GM19438 (cell line): ENCODE results near the gene MAP3K3.

Experiments used
- ATAC-seq: cut with Tn5 transposase; IDR thresholded peaks from one replicate; pipeline ENCODE4 v1.9.1; 2021; ENCODE audit warnings: low read depth; ENCODE audit not compliant: unreplicated experiment

Gene MAP3K3

DNA sequence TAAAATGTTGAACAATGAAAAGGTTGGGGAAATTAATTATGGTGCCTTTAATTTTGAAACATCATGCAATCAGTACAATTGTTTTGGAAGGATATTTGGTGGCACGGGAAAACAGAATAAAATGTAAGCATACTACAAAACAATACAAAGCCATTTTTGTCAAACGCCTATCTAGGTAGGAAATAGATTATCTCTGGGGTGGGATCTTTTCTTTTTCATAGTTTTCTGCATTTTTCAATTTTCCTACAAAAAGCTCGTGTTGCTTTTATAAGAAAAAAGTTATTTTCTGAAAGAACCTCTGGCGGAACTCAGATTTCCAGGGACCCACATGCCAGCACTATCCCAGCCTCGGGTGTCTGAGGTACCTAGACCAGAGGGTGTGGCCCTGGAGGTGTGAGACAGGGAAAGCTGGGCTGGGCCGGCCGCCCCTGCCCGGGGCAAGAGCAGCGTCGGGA, 961 bp upstream of the MAP3K3 start:
- ATAC-seq = no peak

DNA sequence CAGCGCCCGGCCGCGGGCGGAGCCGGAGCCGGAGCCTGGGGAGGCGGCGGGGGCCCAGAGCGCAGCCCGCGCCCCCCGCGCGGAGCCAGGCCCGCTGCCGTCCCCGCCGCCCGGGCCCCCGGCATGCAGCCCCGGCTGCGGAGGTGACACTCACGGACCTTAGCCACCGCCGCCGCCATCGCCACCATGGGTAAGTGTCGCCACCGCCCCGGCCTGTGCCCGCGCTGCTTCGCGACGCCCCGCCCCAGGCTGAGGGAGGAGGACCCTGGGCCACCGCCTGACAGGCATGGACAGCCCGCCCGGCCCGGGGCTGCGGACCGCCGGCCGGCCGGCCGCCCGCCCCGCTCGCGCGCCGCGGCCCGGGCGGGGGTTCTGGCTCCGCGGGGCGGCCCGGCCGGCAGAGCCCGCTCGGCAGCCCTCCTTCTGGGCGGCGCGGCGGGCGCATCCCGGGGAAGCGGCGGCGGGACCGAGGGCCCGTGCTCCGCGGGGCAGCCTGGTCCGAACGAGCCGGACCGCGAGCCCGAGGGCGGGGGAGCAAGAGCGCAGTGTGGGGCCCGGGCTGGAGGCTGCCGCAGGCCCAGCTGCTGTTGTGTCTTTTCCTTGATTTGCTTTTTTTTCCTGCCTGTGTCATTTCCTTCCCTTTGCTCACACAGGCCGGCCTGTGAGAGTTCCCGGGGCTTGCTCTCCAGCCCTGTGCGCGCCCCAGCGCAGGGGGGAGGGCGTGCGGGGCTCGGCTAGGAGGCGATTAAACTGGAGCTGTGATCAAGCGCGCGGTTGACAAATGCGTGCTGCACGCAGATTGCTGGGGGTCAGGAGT, 565 bp downstream of the MAP3K3 start:
- peak; percentile 14 for ATAC-seq

DNA sequence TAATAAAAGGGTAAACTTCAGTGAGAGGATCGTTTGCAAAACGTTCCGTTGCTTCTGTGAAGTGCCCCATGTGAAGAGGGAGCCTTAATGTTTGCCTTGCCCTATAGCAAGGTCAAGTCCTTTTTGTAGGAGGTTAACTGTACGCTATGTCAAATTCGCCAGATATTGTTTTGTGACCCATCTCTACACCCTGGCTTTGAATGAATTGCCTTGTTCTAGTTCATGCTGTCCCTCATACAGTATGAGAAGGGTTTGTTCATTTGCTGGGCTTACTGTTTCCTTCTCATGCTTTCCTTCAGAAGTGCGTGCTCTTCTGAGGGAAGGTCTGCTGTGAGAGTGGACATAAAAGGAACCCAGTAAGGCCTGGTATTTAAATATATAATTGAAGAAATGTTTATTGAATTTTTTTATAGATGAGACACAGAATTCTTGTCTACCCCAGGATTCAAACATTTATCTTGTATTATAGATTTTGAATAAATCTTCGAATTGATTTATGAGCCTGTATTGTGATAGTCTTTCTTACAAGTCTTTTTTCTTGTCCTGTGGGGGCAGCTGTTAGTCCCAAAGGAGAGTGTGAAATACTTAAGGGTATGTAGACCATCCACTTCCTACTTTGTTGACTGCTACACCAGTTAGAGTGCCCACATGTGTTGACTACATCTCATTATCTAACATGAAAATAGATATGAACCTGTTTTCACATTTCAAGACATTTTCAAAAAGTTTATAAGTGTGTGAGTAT, 1.7 kb downstream of the MAP3K3 start:
- no peak for ATAC-seq

DNA sequence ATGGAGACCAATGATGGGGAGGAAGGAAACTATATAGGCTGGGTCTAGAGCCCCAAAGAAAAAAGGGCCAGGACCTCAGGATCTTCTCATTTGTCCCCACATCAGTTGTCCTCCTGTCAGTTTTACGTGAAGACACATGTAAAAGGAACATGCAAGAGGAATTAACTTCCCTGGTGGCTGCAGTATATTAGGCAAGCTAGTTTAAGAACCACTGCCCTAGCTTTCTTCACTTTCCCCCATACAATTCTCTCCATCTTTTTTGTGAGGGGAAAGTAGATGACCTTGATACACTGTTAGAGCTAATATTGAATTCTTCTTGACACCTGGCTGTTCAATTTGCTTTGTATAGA, 2.3 kb downstream of the MAP3K3 start:
- ATAC-seq = no peak

DNA sequence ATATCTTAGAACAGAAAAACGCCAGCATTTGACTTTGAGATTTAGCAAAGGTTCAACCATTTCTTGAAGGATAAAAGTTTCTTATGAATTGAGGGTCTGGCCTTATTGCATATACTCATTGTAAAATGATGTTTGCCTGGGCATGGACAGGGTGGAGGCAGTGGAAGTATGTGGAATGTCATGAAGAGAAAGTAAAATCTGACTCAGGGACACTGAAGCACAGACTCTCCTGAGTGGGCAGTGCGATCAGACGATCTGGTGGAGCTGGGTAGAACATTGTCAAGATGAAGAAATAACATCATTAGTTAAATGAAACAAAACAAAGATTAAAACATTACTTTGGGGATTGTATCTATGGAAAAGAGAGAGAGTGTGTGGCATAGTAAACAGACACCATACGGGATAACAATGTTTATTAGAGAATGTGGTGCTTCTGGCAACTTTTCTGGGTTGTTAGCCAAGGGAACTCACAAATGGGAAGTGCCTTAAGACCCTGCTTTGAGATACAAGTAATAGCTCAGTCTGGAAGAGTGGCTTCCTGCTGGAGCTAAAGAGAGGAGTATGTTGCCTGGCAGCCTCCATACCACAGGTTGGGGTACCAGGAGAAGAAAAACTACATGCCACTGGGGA, 4.4 kb downstream of the MAP3K3 start:
- ATAC-seq = no peak

DNA sequence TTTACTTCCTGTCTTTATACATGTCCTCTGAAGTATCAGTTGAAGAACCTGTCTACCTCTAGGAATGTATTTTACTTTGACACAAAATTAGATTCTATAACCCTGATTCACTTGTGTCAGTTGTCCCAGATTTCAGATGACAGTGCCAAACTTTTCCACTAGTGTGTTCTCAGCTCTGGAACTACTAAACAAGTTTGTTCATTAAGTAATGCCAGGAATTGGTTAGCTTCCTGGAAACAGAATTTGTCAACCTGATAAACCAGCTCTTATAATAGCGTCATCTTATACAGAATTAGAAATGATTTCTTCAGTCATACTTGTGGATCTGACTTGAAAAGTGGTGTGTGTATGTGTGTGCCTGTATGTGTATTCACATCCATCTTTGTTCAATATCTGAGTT, 7.4 kb downstream of the MAP3K3 start:
- ATAC-seq = no peak

DNA sequence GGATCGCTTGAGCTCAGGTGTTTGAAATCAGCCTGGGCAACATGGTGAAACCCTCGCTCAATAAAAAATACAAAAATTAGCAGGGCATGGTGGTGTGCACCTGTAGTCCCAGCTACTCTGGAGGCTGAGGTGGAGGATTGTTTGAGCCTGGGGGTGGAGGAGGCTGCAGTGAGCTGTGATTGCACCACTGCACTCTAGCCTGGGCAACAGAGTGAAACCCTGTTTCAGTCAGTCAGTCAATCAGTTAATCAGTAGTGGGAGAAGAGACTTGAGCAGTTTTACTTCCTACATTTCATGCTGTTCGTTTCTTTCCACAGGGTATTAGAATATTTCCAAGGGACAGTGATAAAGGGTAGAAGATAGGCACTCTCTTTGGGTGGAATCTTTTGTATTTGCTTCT, 8.8 kb downstream of the MAP3K3 start:
- ATAC-seq = no peak

DNA sequence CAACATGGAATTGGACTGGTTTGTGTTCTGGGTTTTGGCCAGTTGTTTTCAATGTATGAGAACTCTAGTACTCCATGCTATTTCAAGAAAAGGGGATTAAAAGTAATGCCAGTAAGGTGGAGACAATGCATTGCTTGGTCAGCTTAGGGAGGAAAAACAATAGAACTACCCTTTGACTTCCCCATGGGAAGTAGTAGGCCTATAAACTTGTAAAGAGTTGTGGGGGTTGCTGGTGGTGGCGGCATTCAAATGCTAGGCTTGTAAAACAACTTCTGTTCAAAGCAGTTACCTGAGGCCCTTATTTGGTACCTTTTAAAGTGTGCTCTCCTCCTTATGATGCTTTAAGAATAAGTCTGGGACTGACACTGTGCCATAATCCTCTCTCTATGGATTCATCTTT, 9.4 kb downstream of the MAP3K3 start:
- ATAC-seq = no peak

DNA sequence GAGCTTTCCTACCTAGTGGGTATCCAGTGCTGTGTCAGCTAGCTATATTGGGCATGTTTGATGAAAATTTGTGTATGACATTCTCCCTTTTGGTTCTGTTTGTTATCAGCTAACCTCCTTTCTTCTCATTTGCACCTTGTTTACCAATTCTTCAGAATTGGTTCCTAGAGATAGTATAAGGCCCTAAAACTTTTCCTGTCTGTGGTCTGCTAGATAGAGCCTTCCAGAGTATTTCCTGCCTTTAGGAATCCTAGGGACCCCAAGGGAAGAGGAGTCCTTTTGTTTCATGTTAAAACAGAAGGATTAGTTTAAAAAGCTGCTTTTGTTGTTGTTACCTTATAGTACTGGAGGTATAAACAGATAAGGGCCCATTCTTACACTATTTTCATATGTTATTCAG, 11.5 kb downstream of the MAP3K3 start:
- no peak for ATAC-seq

DNA sequence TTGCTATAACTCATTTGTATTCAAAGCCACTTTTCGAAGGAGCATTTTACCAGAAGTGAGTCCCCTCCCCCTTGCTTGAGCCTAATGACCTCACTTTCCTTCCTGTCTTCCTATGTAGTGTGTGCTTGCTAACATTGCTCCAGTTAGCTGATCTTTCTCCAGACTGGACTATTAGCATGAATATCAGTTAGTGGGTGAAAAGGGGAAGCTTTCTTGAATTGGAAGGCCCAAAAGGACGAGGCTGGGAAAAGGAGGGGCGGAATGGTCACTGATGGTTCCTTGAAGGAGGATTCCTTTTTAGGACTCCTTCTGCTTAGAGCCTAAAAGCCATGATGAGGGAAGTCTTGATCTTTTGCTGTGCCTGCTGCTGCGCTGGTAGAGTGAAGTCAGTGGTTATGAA, 11.9 kb downstream of the MAP3K3 start:
- ATAC-seq = no peak

DNA sequence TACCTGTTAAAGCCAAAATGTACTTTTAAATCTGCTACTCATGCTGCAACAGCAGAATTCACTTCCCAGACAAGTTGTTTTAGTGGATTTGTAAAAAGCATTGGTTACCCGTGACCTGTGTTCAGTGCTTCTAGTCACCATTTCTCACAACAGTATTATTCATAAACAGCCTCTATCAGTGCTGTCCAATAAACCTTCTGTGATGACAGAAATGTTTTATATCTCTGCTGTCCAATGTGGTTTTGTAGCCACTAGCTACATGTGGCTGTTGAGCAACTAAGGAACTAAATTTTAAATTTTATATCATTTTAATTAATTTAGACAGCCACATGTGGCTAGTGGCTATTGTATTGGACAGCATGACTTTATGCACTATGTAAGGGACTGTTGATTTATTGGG, 12.6 kb downstream of the MAP3K3 start:
- ATAC-seq = no peak

DNA sequence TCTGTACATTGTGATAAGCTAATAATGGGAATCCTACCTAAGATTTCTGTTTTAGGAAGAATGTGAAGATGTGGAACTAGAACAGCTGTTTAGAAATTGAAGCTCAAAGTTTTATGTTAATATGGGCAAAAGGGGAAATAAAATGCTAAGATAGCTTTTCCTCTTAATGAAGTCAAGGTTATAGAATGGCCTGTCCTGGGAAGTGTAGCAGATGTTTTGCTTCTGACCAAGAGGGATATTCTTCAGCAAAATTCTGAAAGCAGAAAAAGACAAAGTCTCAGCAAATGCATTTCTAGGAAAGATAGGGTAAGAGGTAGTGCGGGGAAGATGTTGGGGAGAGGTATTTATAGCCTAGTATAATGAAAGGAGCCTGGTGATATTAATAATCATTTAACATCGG, 13.1 kb downstream of the MAP3K3 start:
- ATAC-seq = no peak

DNA sequence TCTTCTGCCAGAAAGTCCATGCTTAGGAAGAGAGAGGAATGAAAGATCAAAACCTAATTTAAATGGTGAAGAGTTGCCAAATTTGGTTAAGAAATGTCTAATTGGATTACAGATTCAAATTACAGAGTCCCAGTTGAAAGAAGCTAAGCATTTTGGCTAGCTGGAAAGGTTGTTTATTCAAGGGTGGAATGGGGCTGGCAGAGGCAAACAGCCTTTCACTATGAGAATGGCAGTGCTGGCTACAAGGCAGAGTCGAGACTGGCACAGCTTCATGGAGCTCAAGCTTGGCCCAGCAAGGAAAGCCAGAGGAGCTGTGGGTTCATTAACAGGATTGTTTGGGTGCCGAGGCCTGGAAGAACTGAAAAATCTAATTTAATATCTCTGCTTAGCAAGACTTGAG, 13.6 kb downstream of the MAP3K3 start:
- ATAC-seq = no peak

DNA sequence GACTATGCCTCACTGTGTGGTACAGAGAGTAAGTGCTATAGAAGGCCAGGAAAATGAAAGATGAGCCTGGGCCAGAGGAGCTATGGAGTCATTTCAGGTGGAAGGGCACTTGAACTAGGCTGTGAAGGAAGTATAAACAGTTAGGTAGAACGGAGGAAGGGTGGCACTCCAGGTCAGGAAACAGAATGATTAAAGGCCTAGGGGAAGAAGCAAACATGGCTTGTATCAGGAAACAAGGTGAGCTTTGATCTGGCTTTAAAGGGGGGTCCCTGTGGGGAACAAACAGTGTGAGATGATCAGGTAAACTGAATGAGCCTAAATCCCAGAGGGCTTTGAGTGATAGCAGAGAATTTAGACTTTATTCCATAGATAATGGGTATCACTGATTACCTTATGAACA, 16.9 kb downstream of the MAP3K3 start:
- no peak for ATAC-seq

DNA sequence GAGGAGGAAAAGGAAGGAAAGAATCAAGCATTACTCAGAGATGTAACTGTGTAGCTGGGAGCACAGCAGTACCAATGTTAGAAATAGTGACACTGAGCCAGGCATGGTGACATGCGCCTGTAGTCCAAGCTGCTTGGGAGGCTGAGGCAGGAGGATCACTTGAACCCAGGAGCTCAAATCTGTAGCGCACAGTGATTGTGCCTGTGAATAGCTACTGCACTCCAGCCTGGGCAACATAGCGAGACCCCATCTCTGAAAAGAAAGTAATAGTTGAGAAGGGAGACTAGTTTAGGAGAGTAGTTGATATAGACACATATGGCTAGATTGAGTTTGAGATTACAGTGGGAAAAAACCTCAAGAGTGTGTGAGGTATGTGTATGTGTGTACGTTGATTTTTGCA, 17.8 kb downstream of the MAP3K3 start:
- ATAC-seq = no peak

DNA sequence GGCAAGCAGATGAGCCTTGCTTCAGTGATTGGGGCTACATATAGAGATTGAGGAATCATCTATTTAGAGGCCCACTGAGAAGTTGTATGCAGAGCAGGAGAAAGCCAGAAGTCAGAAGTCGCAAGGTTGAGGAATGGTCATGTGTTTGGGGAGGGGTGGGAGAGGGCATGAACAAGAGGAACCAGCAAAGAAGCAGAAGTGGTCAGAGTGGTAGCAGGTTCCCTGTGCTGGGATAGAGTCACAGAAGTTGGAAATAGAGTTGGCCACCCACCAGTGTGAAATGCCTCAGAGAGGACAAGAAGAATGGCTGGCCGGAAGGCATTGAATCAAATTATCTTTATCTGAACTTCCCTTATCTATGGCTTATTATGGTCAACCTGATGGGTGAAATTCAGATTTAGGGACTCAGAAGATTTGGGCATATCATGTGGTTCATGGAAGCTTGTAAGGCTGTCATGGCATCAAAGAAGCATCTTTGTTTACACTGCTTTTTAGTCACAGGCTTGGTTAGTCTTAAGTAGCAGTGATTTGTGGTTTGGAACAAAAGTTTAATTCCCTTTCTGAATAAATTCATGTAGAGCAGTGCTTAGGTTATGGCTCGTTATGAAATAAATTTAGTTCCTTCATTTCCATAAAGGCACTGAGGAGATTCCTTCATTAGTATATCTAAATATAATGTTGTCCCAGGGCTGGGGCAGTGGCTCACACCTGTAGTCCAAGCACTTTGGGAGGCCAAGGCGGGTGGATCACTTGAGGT, 19.7 kb downstream of the MAP3K3 start:
- no peak for ATAC-seq

DNA sequence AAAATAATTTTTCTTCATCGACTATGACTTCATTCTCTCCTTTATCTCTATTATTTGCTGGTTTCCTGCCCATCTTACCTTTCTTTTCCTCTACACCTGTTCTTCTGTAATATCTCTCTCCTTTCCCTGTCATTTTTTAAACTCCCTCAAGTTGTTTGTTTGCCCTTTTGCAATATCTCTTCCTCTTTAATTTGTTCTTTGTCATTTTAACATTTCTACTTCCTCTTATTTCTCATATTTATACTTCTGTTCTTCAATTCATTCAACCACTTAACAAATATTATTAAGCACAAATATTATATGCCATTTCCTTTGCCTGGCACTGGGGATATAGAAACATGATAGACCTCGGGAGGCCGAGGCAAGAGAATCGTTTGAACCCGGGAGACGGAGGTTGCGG, 22.6 kb downstream of the MAP3K3 start:
- ATAC-seq = no peak

DNA sequence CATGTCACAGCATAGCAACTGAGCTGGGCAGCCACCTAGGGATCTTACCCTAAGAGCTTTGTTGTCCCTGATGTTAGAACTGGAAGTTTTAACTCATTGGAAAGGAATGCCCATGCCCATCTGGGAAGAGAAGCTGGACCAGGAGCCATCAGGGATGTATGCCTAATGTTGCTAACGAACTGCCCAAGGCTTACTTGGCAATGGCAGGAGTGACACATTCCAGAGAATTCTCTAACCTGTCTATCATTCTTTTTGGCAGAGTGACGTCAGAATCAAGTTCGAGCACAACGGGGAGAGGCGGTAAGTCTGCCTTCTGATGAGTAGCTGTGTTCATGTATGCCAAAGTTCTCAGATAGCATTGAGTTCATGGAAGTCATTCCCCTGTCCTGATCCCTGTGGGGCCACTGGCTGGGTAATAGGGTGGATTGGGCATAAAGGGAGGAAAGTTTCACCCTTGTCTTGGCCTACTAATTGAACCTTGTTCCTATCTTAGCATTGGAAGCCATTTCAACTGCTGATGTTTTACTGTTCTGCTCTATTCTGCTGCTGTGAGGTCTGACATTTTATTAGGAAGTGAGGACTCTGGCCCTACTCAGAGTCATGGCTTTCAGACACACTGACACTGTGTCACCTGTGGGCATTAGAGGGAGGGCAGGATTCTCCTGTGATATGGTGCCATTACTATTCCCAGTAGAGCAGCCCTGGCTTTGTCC, 23.7 kb downstream of the MAP3K3 start:
- ATAC-seq = peak; percentile 68

DNA sequence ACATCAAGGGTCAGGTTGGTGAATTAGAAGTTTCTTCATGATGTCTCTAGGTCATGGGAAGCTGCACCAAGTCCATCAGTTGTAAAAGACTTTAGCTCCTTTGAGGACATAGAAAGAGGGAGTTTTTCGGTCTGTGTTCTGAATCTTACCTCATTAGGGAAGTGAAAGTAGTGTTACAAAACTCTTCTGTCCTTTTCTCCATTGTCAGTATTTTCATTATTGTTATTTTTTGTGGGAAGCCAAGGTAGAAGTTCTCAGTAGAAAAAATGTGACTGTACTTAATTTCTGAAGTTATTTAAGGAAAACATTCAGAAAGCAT, 24.2 kb downstream of the MAP3K3 start:
- ATAC-seq = peak; percentile 83

DNA sequence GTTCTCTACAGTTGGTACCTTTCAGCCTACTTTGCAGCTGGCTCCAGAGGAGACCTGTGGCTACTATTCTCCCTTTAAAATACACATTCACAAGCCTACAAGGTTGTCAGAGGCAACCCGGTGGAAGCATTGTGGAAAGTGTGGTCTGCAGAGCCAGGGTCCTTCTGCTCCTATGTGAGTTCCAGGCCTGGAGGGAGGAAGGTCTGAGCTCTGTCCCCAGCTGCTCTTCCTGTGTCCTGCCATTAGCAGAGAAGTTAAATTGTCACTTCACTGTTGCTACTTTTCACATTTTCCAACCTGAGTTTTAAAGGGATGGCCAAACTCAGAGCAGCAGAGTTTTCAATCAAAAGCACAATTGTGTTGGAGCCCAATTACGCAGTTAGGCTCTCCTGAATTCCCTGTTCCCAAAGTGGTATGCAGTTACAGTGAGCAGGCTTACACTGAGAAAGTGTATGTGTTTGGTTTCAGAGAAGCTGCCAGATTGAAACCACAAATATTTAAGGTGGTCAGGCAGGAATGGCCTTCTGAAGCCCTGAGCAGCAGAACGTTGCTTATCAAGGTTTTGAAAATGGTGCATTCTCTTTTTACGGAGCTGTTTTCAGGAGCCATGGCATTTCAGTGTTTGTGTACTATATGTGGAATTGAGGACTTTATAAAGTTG, 25.0 kb downstream of the MAP3K3 start:
- no peak for ATAC-seq
